Measurements from ENCODE around the gene CCDC157.

CCDC157 gene

GRCh38 chr22:30348809-30349208, 8.0 kb upstream of the CCDC157 start:
- Histone ChIP-seq H3K27ac (ENCODE audit: insufficient read depth in 1 of 2, low read depth in 1 of 2, low read length in 2 of 2, poor library complexity in 1 of 2, severe bottlenecking in 2 of 2) (peak overlapping the region in 1 of 2 experiments; percentile 20), H3K36me3 (ENCODE audit: control insufficient read depth in 4 of 4, insufficient read depth in 4 of 4, low read length in 3 of 4) (peaks cover 22 to 88% (median 64%) of the 10 kb centered on the region in 4 experiments), H3K9me3 (ENCODE audit: control extremely low read depth in 1 of 5, control insufficient read depth in 4 of 5, insufficient read depth in 2 of 5, low read depth in 1 of 5, low read length in 4 of 5) (no peaks in the 10 kb centered on the region), H3K4me3 (ENCODE audit: control insufficient read depth in 1 of 7, extremely low read depth in 1 of 7, insufficient read depth in 4 of 7, low read depth in 2 of 7, low read length in 6 of 7) (no peak overlapping the region), H3K4me1 (ENCODE audit: control extremely low read depth in 1 of 4, control insufficient read depth in 4 of 4, insufficient read depth in 4 of 4, low read length in 3 of 4) (no peaks in the 10 kb centered on the region), H3K27me3 (replicated peaks in 2 of 5; ENCODE audit: control insufficient read depth in 4 of 5, insufficient read depth in 5 of 5, low read length in 4 of 5) (no peaks in the 10 kb centered on the region)
- no peak for DNase-seq
- ChIA-PET CTCF (interaction anchor here (1.1 to 5.2 kb wide), 3 partner anchors 11 to 60 kb away, joined by 3 to 17 read pairs (median 4); partner anchors contain the start of gene CASTOR1), POLR2A (interaction anchor here (1.2 kb wide), 1 partner anchor 13 kb away, joined by 9 read pairs; no protein-coding TSS in a partner anchor)
- 95% methylated on average over 4 of the region's 4 CpGs for WGBS (ENCODE audit: insufficient coverage)

GRCh38 chr22:30351226-30351625, 5.6 kb upstream of the CCDC157 start:
- 100% methylated on average over 3 of the region's 3 CpGs for WGBS (ENCODE audit: insufficient coverage)

GRCh38 chr22:30354644-30355043, 2.2 kb upstream of the CCDC157 start:
- DNase-seq = no peak
- Histone ChIP-seq H3K4me3 (ENCODE audit: control insufficient read depth in 1 of 7, extremely low read depth in 1 of 7, insufficient read depth in 4 of 7, low read depth in 2 of 7, low read length in 6 of 7) (no peak overlapping the region), H3K27me3 (replicated peaks in 2 of 5; ENCODE audit: control insufficient read depth in 4 of 5, insufficient read depth in 5 of 5, low read length in 4 of 5) (no peaks in the 10 kb centered on the region), H3K9me3 (ENCODE audit: control extremely low read depth in 1 of 5, control insufficient read depth in 4 of 5, insufficient read depth in 2 of 5, low read depth in 1 of 5, low read length in 4 of 5) (no peaks in the 10 kb centered on the region), H3K36me3 (ENCODE audit: control insufficient read depth in 4 of 4, insufficient read depth in 4 of 4, low read length in 3 of 4) (peaks cover 7 to 41% (median 26%) of the 10 kb centered on the region in 4 experiments), H3K27ac (ENCODE audit: insufficient read depth in 1 of 2, low read depth in 1 of 2, low read length in 2 of 2, poor library complexity in 1 of 2, severe bottlenecking in 2 of 2) (peak overlapping the region in 1 of 2 experiments; percentile 98), H3K4me1 (ENCODE audit: control extremely low read depth in 1 of 4, control insufficient read depth in 4 of 4, insufficient read depth in 4 of 4, low read length in 3 of 4) (peaks cover 0 to 26% (median 23%) of the 10 kb centered on the region in 4 experiments)
- ChIA-PET POLR2A (no interaction called here), CTCF (interaction anchor here (0.8 to 2.5 kb wide), 4 partner anchors 23 to 66 kb away, joined by 3 to 10 read pairs (median 4); partner anchors contain the start of gene CASTOR1)
- WGBS (ENCODE audit: insufficient coverage) = 89% methylated on average over 4 of the region's 5 CpGs

More at GRCh38 chr22:30351226-30351625, 5.6 kb upstream of the CCDC157 start:
- CTCF ChIA-PET = interaction anchor here (0.9 to 1.1 kb wide), 2 partner anchors 39 to 63 kb away, joined by 3 read pairs; no protein-coding TSS in a partner anchor
- Histone ChIP-seq H3K36me3 (ENCODE audit: control insufficient read depth in 4 of 4, insufficient read depth in 4 of 4, low read length in 3 of 4) (peaks cover 10 to 72% (median 45%) of the 10 kb centered on the region in 4 experiments), H3K9me3 (ENCODE audit: control extremely low read depth in 1 of 5, control insufficient read depth in 4 of 5, insufficient read depth in 2 of 5, low read depth in 1 of 5, low read length in 4 of 5) (no peaks in the 10 kb centered on the region), H3K27ac (ENCODE audit: insufficient read depth in 1 of 2, low read depth in 1 of 2, low read length in 2 of 2, poor library complexity in 1 of 2, severe bottlenecking in 2 of 2) (no peak overlapping the region), H3K4me3 (ENCODE audit: control insufficient read depth in 1 of 7, extremely low read depth in 1 of 7, insufficient read depth in 4 of 7, low read depth in 2 of 7, low read length in 6 of 7) (no peak overlapping the region), H3K27me3 (replicated peaks in 2 of 5; ENCODE audit: control insufficient read depth in 4 of 5, insufficient read depth in 5 of 5, low read length in 4 of 5) (no peaks in the 10 kb centered on the region), H3K4me1 (ENCODE audit: control extremely low read depth in 1 of 4, control insufficient read depth in 4 of 4, insufficient read depth in 4 of 4, low read length in 3 of 4) (peaks cover 0 to 19% (median 18%) of the 10 kb centered on the region in 4 experiments)
- POLR2A ChIA-PET = interaction anchor here (0.6 kb wide), 1 partner anchor 8 kb away, joined by 3 read pairs; no protein-coding TSS in a partner anchor
- no peak for DNase-seq

GRCh38 chr22:30357236-30357570, 396 bp downstream of the CCDC157 start:
- POLR2A ChIA-PET = interaction anchor here (0.6 to 2.5 kb wide), 5 partner anchors 11 to 549 kb away, joined by 3 to 8 read pairs (median 5); partner anchors contain the start of gene OSM
- peak overlapping the region; percentile 66 to 99 (median 94) for H3K4me3 ChIP-seq (ENCODE audit: control insufficient read depth in 1 of 7, extremely low read depth in 1 of 7, insufficient read depth in 4 of 7, low read depth in 2 of 7, low read length in 6 of 7)

GRCh38 chr22:30357650-30358215, 926 bp downstream of the CCDC157 start:
- H3K27me3 ChIP-seq (replicated peaks in 2 of 5; ENCODE audit: control insufficient read depth in 4 of 5, insufficient read depth in 5 of 5, low read length in 4 of 5) = no peaks in the 10 kb centered on the region
- 90% methylated on average over 14 of the region's 22 CpGs for WGBS (ENCODE audit: insufficient coverage)
- H3K4me3 ChIP-seq (ENCODE audit: control insufficient read depth in 1 of 7, extremely low read depth in 1 of 7, insufficient read depth in 4 of 7, low read depth in 2 of 7, low read length in 6 of 7) = peak overlapping the region in 4 of 7 experiments; percentile 91 to 96 (median 95)
- H3K4me1 ChIP-seq (ENCODE audit: control extremely low read depth in 1 of 4, control insufficient read depth in 4 of 4, insufficient read depth in 4 of 4, low read length in 3 of 4) = peaks cover 0 to 26% (median 23%) of the 10 kb centered on the region in 4 experiments
- DNase-seq = no peak
- H3K27ac ChIP-seq (ENCODE audit: insufficient read depth in 1 of 2, low read depth in 1 of 2, low read length in 2 of 2, poor library complexity in 1 of 2, severe bottlenecking in 2 of 2) = no peak overlapping the region
- CTCF ChIA-PET = interaction anchor here (0.7 to 1.7 kb wide), 8 partner anchors 8 to 102 kb away, joined by 3 to 13 read pairs (median 3); partner anchors contain the start of genes CASTOR1 and RNF215
- no peaks in the 10 kb centered on the region for H3K9me3 ChIP-seq (ENCODE audit: control extremely low read depth in 1 of 5, control insufficient read depth in 4 of 5, insufficient read depth in 2 of 5, low read depth in 1 of 5, low read length in 4 of 5)
- POLR2A ChIA-PET = interaction anchor here (0.6 to 2.5 kb wide), 3 partner anchors 30 to 549 kb away, joined by 3 to 8 read pairs (median 5); no protein-coding TSS in a partner anchor
- peaks cover 3 to 13% (median 8%) of the 10 kb centered on the region in 4 experiments for H3K36me3 ChIP-seq (ENCODE audit: control insufficient read depth in 4 of 4, insufficient read depth in 4 of 4, low read length in 3 of 4)

More at GRCh38 chr22:30357236-30357570, 396 bp downstream of the CCDC157 start:
- peak; percentile 71 to 81 (median 73) for DNase-seq
- Histone ChIP-seq H3K9me3 (ENCODE audit: control extremely low read depth in 1 of 5, control insufficient read depth in 4 of 5, insufficient read depth in 2 of 5, low read depth in 1 of 5, low read length in 4 of 5) (no peaks in the 10 kb centered on the region), H3K27ac (ENCODE audit: insufficient read depth in 1 of 2, low read depth in 1 of 2, low read length in 2 of 2, poor library complexity in 1 of 2, severe bottlenecking in 2 of 2) (peak overlapping the region; percentile 92 to 98), H3K4me1 (ENCODE audit: control extremely low read depth in 1 of 4, control insufficient read depth in 4 of 4, insufficient read depth in 4 of 4, low read length in 3 of 4) (peaks cover 0 to 26% (median 23%) of the 10 kb centered on the region in 4 experiments), H3K36me3 (ENCODE audit: control insufficient read depth in 4 of 4, insufficient read depth in 4 of 4, low read length in 3 of 4) (peaks cover 4 to 19% (median 13%) of the 10 kb centered on the region in 4 experiments), H3K27me3 (replicated peaks in 2 of 5; ENCODE audit: control insufficient read depth in 4 of 5, insufficient read depth in 5 of 5, low read length in 4 of 5) (no peaks in the 10 kb centered on the region)
- CTCF ChIA-PET = interaction anchor here (1.2 to 2.5 kb wide), 6 partner anchors 12 to 102 kb away, joined by 3 to 13 read pairs (median 4); partner anchors contain the start of gene CASTOR1
- WGBS (ENCODE audit: insufficient coverage) = 3% methylated on average over 9 of the region's 9 CpGs

- Histone ChIP-seq H3K4me3 (ENCODE audit: control insufficient read depth in 1 of 7, extremely low read depth in 1 of 7, insufficient read depth in 4 of 7, low read depth in 2 of 7, low read length in 6 of 7) (no peak overlapping the region), H3K36me3 (ENCODE audit: control insufficient read depth in 4 of 4, insufficient read depth in 4 of 4, low read length in 3 of 4) (peaks cover 0 to 9% (median 3%) of the 10 kb centered on the region in 4 experiments), H3K27ac (ENCODE audit: insufficient read depth in 1 of 2, low read depth in 1 of 2, low read length in 2 of 2, poor library complexity in 1 of 2, severe bottlenecking in 2 of 2) (no peak overlapping the region), H3K27me3 (replicated peaks in 2 of 5; ENCODE audit: control insufficient read depth in 4 of 5, insufficient read depth in 5 of 5, low read length in 4 of 5) (no peaks in the 10 kb centered on the region), H3K9me3 (ENCODE audit: control extremely low read depth in 1 of 5, control insufficient read depth in 4 of 5, insufficient read depth in 2 of 5, low read depth in 1 of 5, low read length in 4 of 5) (no peaks in the 10 kb centered on the region), H3K4me1 (ENCODE audit: control extremely low read depth in 1 of 4, control insufficient read depth in 4 of 4, insufficient read depth in 4 of 4, low read length in 3 of 4) (peaks cover 0 to 26% (median 23%) of the 10 kb centered on the region in 4 experiments)
- DNase-seq = no peak
- ChIA-PET CTCF (interaction anchor here (0.9 to 2.2 kb wide), 7 partner anchors 9 to 103 kb away, joined by 3 to 8 read pairs (median 5); partner anchors contain the start of gene RNF215), POLR2A (no interaction called here)
- WGBS (ENCODE audit: insufficient coverage) = 98% methylated on average over 5 of the region's 6 CpGs
Measured at GRCh38 chr22:30358541-30358940, 1.7 kb downstream of the CCDC157 start.
